IPS-18a (cell line): ENCODE measurements around the gene SRC.

Experiments used
- H3K27ac ChIP-seq: one replicate; pipeline ENCODE4 v1.5.1; 2013; ENCODE audit warnings: low read length
- H3K27me3 ChIP-seq: one replicate; pipeline ENCODE4 v1.6.1; 2013; ENCODE audit warnings: mild to moderate bottlenecking, low read length; ENCODE audit not compliant: control insufficient read depth, insufficient read depth
- H3K36me3 ChIP-seq: one replicate; pipeline ENCODE4 v1.6.1; 2013; ENCODE audit warnings: low read depth, low read length; ENCODE audit not compliant: control insufficient read depth
- H3K4me1 ChIP-seq: one replicate; pipeline ENCODE4 v1.6.1; 2013; ENCODE audit warnings: low read depth, low read length; ENCODE audit not compliant: control insufficient read depth
- H3K4me3 ChIP-seq: one replicate; pipeline ENCODE4 v1.5.1; 2013; ENCODE audit warnings: low read length
- H3K9ac ChIP-seq: one replicate; pipeline ENCODE4 v1.6.1; 2013; ENCODE audit warnings: mild to moderate bottlenecking, low read length, moderate library complexity
- H3K9me3 ChIP-seq: one replicate; pipeline ENCODE4 v1.6.1; 2013; ENCODE audit warnings: low read depth, low read length; ENCODE audit not compliant: control insufficient read depth

The SRC gene

DNA sequence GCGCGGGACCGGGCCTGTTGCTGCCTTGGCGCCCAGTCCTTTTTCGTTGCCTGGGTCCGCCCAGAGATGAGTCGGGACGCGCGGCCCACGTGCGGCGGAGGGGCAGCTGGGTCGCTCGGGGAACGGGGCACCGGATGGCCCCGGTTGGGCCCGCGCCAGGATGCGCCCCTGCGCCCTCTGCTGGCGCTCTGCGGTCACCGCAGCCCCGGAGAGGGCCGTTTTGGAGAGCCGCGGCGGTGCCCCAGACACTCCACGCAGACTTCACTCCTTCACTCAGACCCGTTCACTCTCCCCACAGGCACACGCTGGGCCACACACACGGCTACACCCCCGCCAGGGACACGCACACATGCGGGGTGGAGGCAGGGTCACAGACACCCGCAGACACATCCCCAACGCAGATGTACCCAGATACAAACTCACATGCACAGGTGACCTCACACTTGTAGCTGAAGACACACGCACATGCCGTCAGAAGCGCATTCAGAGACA, 38.8 kb downstream of the SRC start:
- peak overlapping the region; percentile 40 for H3K4me3 ChIP-seq
- H3K9me3 ChIP-seq = no peaks in the 10 kb centered on the region
- no peak overlapping the region for H3K9ac ChIP-seq

DNA sequence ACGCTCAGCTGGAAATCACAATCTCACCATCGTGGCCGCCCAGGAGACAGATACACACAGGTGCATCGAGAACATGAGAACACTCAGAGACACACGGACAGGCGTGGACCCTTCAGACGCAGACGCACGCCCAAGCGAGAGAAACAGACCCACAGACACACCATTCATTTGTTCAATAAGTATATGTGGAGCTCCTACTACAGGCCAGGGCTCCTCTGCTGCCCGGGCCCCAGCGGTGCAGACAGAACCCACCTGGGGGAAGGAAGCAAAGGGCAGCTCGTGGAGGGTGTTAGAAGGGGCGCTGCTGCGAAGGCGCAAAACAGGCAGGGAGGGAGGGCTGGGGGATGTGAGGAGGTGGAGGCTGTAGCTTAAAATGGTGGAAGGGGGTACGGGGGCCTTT, 39.2 kb downstream of the SRC start:
- Histone ChIP-seq H3K9ac (no peak overlapping the region), H3K36me3 (no peaks in the 10 kb centered on the region), H3K4me3 (no peak overlapping the region), H3K4me1 (no peaks in the 10 kb centered on the region), H3K9me3 (no peaks in the 10 kb centered on the region), H3K27ac (no peak overlapping the region), H3K27me3 (no peaks in the 10 kb centered on the region)

More for the DNA sequence above, 38.8 kb downstream of the SRC start:
- Histone ChIP-seq H3K27me3 (no peaks in the 10 kb centered on the region), H3K27ac (no peak overlapping the region), H3K36me3 (no peaks in the 10 kb centered on the region), H3K4me1 (no peaks in the 10 kb centered on the region)

DNA sequence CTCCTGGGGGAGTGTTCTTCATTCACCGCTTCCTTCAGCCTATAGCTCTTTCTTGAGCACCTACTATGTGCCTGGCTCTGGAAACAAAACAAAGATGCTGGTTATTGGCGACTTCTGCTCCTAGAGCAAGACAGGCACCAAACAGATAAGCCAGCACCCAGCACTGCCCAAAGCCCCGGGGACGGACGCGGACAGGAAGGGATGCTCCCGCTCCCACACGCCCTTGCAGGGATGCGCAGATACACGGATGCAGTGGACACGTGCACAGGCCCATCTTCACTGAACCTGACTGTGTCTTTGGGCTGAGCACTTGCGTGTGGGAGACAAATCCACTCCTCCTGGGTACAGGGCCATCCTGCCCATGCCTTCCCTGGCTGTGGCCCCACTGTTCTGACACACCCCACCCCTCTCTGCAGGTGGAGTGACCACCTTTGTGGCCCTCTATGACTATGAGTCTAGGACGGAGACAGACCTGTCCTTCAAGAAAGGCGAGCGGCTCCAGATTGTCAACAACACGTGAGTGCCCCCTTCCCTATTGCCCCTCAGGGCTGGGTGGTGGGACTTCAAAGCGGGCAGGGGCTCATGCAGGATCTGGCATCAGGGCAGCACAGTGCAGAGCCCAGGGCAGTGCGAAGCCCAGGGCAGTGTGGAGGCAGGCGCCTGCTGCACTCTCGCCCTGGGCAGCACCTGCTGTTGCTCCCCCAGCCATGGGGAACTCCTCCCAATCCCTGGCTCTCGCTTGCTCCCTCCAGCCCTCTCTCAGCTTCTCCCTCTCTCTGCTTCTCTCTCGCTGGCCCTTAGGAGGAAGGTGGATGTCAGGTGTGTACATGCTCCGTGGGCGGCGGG, 39.9 kb downstream of the SRC start:
- Histone ChIP-seq H3K36me3 (no peaks in the 10 kb centered on the region), H3K9me3 (no peaks in the 10 kb centered on the region), H3K27ac (no peak overlapping the region), H3K4me1 (no peaks in the 10 kb centered on the region), H3K27me3 (no peaks in the 10 kb centered on the region), H3K4me3 (no peak overlapping the region), H3K9ac (no peak overlapping the region)

DNA sequence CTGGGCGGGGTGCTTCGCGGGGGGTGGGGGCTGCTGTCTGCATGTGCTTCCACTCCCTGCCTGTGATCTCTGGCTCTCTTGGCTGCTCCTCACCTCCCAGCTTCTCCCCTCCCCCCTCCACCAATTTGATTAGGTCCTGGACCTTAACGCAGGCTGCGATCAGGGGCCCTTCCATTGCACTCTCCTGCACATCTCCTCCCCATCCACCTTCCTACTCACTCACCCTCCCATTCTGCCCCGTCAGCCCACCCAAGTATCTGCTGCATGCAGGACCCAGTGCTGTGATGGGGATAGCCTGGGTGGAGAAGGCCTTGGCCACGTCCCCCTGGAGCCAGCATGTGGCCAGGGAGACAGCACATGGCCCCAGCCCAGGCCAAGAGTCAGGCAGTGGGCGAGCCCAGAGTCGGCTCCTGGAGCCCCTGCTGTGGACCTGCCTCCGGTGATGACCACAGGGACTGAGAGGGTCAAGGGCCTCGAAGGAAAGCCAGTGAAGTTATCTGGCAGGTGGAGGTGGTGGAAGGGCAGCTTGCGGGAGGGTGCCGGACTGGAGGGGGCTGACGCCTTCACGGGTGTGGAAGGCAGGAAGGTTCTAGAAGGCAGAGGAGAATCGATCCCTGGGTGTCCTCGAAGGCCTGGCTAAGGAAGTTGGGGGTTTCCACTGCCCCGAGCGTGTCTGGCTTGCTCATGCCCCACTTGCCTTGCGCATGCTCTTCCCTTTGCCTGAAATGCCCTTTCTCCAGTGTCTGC, 40.7 kb downstream of the SRC start:
- no peak overlapping the region for H3K4me3 ChIP-seq
- no peaks in the 10 kb centered on the region for H3K36me3 ChIP-seq
- no peaks in the 10 kb centered on the region for H3K4me1 ChIP-seq
- no peaks in the 10 kb centered on the region for H3K27me3 ChIP-seq
- no peak overlapping the region for H3K27ac ChIP-seq
- no peaks in the 10 kb centered on the region for H3K9me3 ChIP-seq
- H3K9ac ChIP-seq = no peak overlapping the region

DNA sequence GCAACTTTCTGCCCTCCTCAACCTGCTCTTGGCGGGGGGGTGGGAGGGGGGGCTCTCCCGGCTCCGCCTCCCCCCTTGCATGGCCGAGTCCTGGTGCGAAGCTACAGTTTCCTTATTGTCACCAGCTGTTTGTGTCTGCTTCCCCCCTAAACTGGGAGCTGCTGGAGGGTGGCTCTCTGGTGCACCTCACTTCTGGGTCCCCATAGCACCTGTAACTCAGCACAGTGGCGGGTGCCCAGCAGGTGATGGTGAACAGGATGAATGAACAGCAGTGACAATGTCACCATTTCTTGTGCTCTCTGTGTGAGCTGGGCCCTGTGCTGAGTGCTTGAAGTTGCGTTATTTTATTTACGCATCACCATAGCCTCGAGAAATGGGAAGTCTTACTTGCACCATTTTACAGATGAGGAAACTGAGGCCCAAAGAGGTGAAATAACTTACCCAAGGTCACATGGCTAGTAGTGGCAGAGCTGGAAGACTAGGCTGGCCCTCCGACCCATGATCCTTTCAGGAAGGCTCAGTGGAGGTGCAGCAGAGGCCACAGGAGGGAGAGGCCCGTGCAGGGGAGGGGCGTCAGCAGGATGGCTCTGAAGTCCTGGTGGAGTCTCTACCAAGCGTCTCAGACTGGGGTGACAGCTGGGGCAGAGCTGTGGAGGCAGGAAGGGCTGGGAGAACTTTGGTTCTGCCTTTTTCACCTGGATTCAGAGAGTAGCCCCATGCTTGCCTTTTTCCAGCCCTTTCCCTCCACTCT, 41.8 kb downstream of the SRC start:
- no peak overlapping the region for H3K27ac ChIP-seq
- H3K9me3 ChIP-seq = no peaks in the 10 kb centered on the region
- H3K27me3 ChIP-seq = no peaks in the 10 kb centered on the region
- H3K4me3 ChIP-seq = no peak overlapping the region
- no peak overlapping the region for H3K9ac ChIP-seq
- no peaks in the 10 kb centered on the region for H3K36me3 ChIP-seq
- no peaks in the 10 kb centered on the region for H3K4me1 ChIP-seq

DNA sequence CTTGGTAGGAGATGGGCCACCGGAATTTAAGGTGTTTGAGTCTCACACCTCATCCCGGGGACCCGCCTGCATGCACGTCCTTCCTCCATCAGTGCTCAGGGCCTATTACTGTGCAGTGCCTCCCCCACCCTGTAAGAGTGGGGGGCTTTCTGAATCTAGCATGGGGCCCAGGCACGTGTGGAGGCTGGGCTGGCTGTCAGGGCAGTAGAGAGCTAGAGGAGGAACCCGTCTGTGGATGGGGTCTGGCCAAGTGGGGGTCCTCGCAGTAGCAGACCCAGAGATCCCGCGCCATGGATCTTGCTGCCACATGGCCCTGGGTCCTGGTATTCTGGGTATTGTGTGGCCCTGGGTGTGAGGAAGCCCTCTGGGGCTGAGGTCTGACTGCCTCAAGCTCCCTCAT, 42.9 kb downstream of the SRC start:
- Histone ChIP-seq H3K27ac (no peak overlapping the region), H3K9ac (no peak overlapping the region), H3K4me3 (no peak overlapping the region), H3K36me3 (no peaks in the 10 kb centered on the region), H3K27me3 (no peaks in the 10 kb centered on the region), H3K9me3 (no peaks in the 10 kb centered on the region), H3K4me1 (no peaks in the 10 kb centered on the region)

DNA sequence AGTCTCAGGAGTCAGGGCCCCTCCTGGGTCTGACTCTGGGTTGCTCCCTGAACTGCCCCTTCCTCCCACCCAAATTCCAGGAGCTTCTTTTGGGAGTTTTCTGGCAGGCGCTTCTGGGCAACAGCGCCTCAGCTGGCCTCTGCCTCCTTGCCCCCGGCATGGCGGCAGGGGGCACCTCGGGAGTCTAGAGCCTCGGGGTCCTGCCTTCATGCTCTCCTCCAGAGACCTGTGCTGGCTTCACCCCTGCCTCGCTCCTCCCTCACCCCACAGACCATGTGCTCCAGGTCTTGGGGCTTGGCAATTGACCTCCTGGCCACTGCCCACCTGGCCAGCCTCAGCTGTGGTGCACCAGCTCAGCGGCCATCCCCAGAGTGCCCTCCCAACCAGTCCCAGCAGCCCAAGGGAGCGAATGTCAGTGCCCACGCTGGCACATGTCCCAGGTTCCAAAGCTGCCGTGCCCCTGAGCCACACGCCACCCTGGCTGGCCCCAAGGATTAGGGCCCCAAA, 43.4 kb downstream of the SRC start:
- H3K4me3 ChIP-seq = no peak overlapping the region
- no peaks in the 10 kb centered on the region for H3K36me3 ChIP-seq
- H3K9me3 ChIP-seq = no peaks in the 10 kb centered on the region
- H3K27ac ChIP-seq = no peak overlapping the region
- no peak overlapping the region for H3K9ac ChIP-seq
- no peaks in the 10 kb centered on the region for H3K4me1 ChIP-seq
- H3K27me3 ChIP-seq = no peaks in the 10 kb centered on the region

DNA sequence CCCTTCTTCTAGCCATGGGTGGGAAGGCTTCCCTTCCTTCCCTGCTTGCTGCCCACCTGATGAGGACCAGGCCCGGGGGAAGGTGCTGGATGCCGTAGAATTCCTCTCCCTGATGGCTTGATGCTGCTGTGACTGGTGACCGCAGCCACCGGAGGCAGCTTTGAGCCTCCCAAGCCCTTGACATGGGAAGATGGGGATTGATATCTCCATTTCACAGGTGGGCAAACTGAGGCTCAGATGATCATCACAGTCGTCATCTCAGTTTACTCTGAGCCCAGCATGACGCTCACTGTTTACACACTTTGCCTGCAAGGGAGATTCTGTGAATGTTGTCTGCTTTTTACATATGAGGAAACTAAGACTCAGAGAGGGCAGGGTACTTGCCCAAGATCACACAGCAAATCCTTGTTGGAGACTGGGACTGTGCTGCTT, 43.9 kb downstream of the SRC start:
- H3K36me3 ChIP-seq = no peaks in the 10 kb centered on the region
- H3K9ac ChIP-seq = no peak overlapping the region
- H3K4me3 ChIP-seq = no peak overlapping the region
- H3K4me1 ChIP-seq = no peaks in the 10 kb centered on the region
- no peaks in the 10 kb centered on the region for H3K27me3 ChIP-seq
- no peak overlapping the region for H3K27ac ChIP-seq
- no peaks in the 10 kb centered on the region for H3K9me3 ChIP-seq

DNA sequence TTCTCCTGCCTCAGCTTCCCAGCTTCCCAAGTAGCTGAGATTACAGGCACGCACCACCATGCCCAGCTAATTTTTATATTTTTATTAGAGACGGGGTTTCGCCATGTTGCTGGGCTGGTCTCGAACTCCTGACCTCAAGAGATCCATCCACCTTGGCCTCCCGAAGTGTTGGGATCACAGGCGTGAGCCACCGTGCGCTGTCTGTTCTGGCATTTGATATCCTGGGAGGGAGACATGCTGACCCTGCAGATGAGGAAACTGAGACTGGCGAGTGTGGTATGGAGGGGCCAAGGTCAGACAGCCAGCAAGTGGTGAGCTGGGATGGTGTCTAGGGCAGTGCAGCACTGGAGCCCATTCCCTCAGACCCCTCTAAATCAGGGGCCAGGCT, 44.6 kb downstream of the SRC start:
- H3K27me3 ChIP-seq = no peaks in the 10 kb centered on the region
- H3K4me1 ChIP-seq = peaks cover 1% of the 10 kb centered on the region
- no peak overlapping the region for H3K9ac ChIP-seq
- H3K36me3 ChIP-seq = no peaks in the 10 kb centered on the region
- H3K9me3 ChIP-seq = no peaks in the 10 kb centered on the region
- H3K27ac ChIP-seq = no peak overlapping the region
- H3K4me3 ChIP-seq = no peak overlapping the region

DNA sequence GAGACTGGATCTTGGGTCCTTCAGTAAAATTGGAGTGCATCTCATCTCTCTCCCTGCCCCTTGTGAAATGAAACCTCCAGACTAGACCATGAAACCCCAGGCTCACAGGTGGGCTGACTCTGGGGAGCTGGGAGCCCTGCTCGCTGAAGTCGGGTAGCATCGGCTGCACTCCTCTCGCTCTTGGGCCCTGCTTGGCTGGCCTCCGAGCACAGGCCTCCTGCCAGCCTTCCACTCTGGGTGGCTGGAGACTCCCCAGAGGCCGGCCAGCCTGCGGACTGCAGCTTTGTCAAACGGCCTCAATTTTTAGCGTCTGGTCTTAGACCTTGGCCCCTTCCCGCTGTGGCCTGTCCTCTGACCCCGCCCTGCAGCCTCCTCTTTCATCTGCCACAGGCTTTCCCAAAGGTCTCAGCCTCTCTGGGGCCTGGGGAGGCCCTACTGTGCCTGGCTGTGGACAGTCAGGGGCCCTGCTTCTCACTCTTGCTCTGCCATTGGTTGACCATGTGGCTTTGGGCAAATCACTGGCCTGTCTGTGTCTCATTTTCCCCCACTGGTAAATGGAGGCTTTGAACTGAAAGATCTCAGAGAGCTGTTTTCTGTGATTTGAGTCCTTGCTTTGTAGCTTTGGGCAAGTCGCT, 45.1 kb downstream of the SRC start:
- H3K36me3 ChIP-seq = no peaks in the 10 kb centered on the region
- H3K4me1 ChIP-seq = peaks cover 6% of the 10 kb centered on the region
- H3K9me3 ChIP-seq = no peaks in the 10 kb centered on the region
- no peak overlapping the region for H3K27ac ChIP-seq
- no peak overlapping the region for H3K9ac ChIP-seq
- H3K4me3 ChIP-seq = no peak overlapping the region
- H3K27me3 ChIP-seq = no peaks in the 10 kb centered on the region
